T-helper 9 cell (primary cell): ENCODE data around the gene CDO1.

Source experiments
- DNase-seq: peaks from one replicate; pipeline ENCODE4 v3.0.0-alpha.2; 2020

The CDO1 gene

GRCh38 chr5:115785381-115786065, 30.9 kb downstream of the CDO1 start:
- no peak for DNase-seq

- no peak for DNase-seq
These were observed 38.0 kb downstream of the CDO1 start for GRCh38 chr5:115778417-115778816.

GRCh38 chr5:115776989-115777388, 39.5 kb downstream of the CDO1 start:
- no peak for DNase-seq

GRCh38 chr5:115775999-115776398, 40.5 kb downstream of the CDO1 start:
- DNase-seq, result no peak

- no peak for DNase-seq
These were observed 41.8 kb downstream of the CDO1 start for GRCh38 chr5:115774684-115775083.

GRCh38 chr5:115772731-115773475, 43.6 kb downstream of the CDO1 start:
- no peak for DNase-seq

GRCh38 chr5:115770466-115770865, 46.0 kb downstream of the CDO1 start:
- DNase-seq, result no peak

- no peak for DNase-seq
These were observed 49.0 kb downstream of the CDO1 start for GRCh38 chr5:115767424-115767823.

GRCh38 chr5:115766608-115767007, 49.9 kb downstream of the CDO1 start:
- DNase-seq, result no peak

GRCh38 chr5:115758356-115758755, 58.1 kb downstream of the CDO1 start:
- DNase-seq, result no peak

GRCh38 chr5:115755675-115756074, 60.8 kb downstream of the CDO1 start:
- DNase-seq, result no peak
